IMR-90 (cell line): ENCODE data around the gene CHD6. TPM values are rescaled to one million over a fixed set of nuclear protein-coding genes. Genes with fewer than 3 reads are reported as not detected.

Source experiments
- ATAC-seq: fragments of 200-7000 bp; cut with Tn5 transposase; 2 replicates; pipeline ENCODE4 v1.9.1; 2020; ENCODE audit warnings: low read depth, mild to moderate bottlenecking, moderate library complexity
- BruUV-seq: library from RNA; stranded (reverse); fragments of 400-500 nt; replicated peaks from 2 replicates; lab custom pipeline; 2021; lab: Mats Ljungman, UMichigan
- CTCF ChIA-PET: fragments of 300-600 bp; formaldehyde crosslinking; extraction: SDS; loops from one replicate; lab custom pipeline; 2021; ENCODE audit warnings: antibody characterized with exemption; lab: Yijun Ruan, JAX
- POLR2A ChIA-PET: fragments of 300-600 bp; sonication (Branson Sonifier 250); formaldehyde crosslinking; loops from one replicate; lab custom pipeline; 2022; ENCODE audit warnings: antibody characterized with exemption; ENCODE audit not compliant: unreplicated experiment; lab: Charles Lee
- DNase-seq: peaks from one replicate; pipeline ENCODE4 v3.0.0; 2013
- H2AFZ ChIP-seq: replicated peaks from 2 replicates; pipeline ENCODE3; 2013; ENCODE audit warnings: low read length, mild to moderate bottlenecking; ENCODE audit not compliant: poor library complexity
- H2AK5ac ChIP-seq: 2 replicates; pipeline ENCODE4 v1.6.1; 2013; ENCODE audit warnings: low read depth, low read length, inconsistent platforms
- H2AK9ac ChIP-seq: replicated peaks from 2 replicates; pipeline ENCODE3; 2013; ENCODE audit warnings: mild to moderate bottlenecking, low read depth, low read length, moderate library complexity; ENCODE audit not compliant: poor library complexity
- H2BK120ac ChIP-seq: 2 replicates; pipeline ENCODE4 v1.6.1; 2013; ENCODE audit warnings: low read depth, low read length, inconsistent platforms
- H2BK15ac ChIP-seq: 3 replicates; pipeline ENCODE4 v1.6.1; 2013; ENCODE audit warnings: low read depth, low read length, inconsistent platforms
- H2BK20ac ChIP-seq: 2 replicates; pipeline ENCODE4 v1.6.1; 2013; ENCODE audit warnings: low read depth, mild to moderate bottlenecking, inconsistent platforms, low read length, moderate library complexity
- H2BK5ac ChIP-seq: 2 replicates; pipeline ENCODE4 v1.6.1; 2013; ENCODE audit warnings: mild to moderate bottlenecking, low read depth, low read length, inconsistent platforms; ENCODE audit not compliant: poor library complexity, severe bottlenecking
- H3K14ac ChIP-seq: replicated peaks from 2 replicates; pipeline ENCODE4 v1.6.1; 2013; ENCODE audit warnings: low read depth, low read length, inconsistent platforms
- H3K18ac ChIP-seq: 2 replicates; pipeline ENCODE4 v1.6.1; 2013; ENCODE audit warnings: low read depth, low read length, control low read depth
- H3K23ac ChIP-seq: 2 replicates; pipeline ENCODE4 v1.6.1; 2013; ENCODE audit warnings: low read depth, low read length, inconsistent platforms
- H3K27ac ChIP-seq: 2 replicates; pipeline ENCODE4 v1.5.1; 2013; ENCODE audit warnings: mild to moderate bottlenecking, control low read depth, low read length; ENCODE audit not compliant: insufficient read depth
- H3K27me3 ChIP-seq: 2 replicates; pipeline ENCODE4 v1.6.1; 2013; ENCODE audit warnings: low read length; ENCODE audit not compliant: control insufficient read depth, insufficient read depth
- H3K36me3 ChIP-seq: 2 replicates; pipeline ENCODE4 v1.6.1; 2013; ENCODE audit warnings: low read length, mixed read lengths; ENCODE audit not compliant: control insufficient read depth, insufficient read depth
- H3K4ac ChIP-seq: 2 replicates; pipeline ENCODE4 v1.6.1; 2013; ENCODE audit warnings: low read depth, low read length, inconsistent platforms
- H3K4me1 ChIP-seq: 2 replicates; pipeline ENCODE4 v1.6.1; 2013; ENCODE audit warnings: low read length, mixed read lengths; ENCODE audit not compliant: control insufficient read depth, insufficient read depth
- H3K4me2 ChIP-seq: 2 replicates; pipeline ENCODE4 v1.6.1; 2013; ENCODE audit warnings: low read depth, mild to moderate bottlenecking, control low read depth, low read length, moderate library complexity
- H3K4me3 ChIP-seq: 2 replicates; pipeline ENCODE4 v1.5.1; 2013; ENCODE audit warnings: low read depth, mild to moderate bottlenecking, control low read depth, low read length, moderate library complexity; ENCODE audit not compliant: insufficient read depth
- H3K56ac ChIP-seq: 2 replicates; pipeline ENCODE4 v1.6.1; 2013; ENCODE audit warnings: low read length, inconsistent platforms; ENCODE audit not compliant: insufficient read depth; ENCODE audit errors: extremely low read depth
- H3K79me1 ChIP-seq, 2 experiments: 2 replicates each; pipeline ENCODE4 v1.6.1; 2013; ENCODE audit warnings: low read length in 2 of 2, inconsistent platforms in 1 of 2, low read depth in 1 of 2
- H3K9ac ChIP-seq: 2 replicates; pipeline ENCODE4 v1.6.1; 2013; ENCODE audit warnings: low read depth, low read length, control low read depth
- H3K9me1 ChIP-seq: 2 replicates; pipeline ENCODE4 v1.6.1; 2013; ENCODE audit warnings: low read length, inconsistent platforms; ENCODE audit not compliant: insufficient read depth
- H3K9me3 ChIP-seq: 2 replicates; pipeline ENCODE4 v1.6.1; 2013; ENCODE audit warnings: low read length; ENCODE audit not compliant: control insufficient read depth, insufficient read depth
- H4K20me1 ChIP-seq: 2 replicates; pipeline ENCODE4 v1.6.1; 2013; ENCODE audit warnings: low read length, inconsistent platforms; ENCODE audit not compliant: insufficient read depth
- H4K5ac ChIP-seq: 2 replicates; pipeline ENCODE4 v1.6.1; 2013; ENCODE audit warnings: mild to moderate bottlenecking, low read depth, low read length, control low read depth
- H4K8ac ChIP-seq, 2 experiments: 2 replicates each; pipeline ENCODE4 v1.6.1; 2013; ENCODE audit warnings: low read depth in 2 of 2, low read length in 2 of 2, control low read depth in 1 of 2, inconsistent platforms in 1 of 2
- H4K91ac ChIP-seq: 2 replicates; pipeline ENCODE4 v1.6.1; 2013; ENCODE audit warnings: low read depth, low read length, inconsistent platforms; ENCODE audit not compliant: insufficient read depth
- BHLHE40 ChIP-seq: fragments of 150-350 bp; IDR thresholded peaks from 2 replicates; pipeline ENCODE4 v1.6.1; 2016; ENCODE audit warnings: mild to moderate bottlenecking, low read depth, low read length
- CEBPB ChIP-seq: IDR thresholded peaks from 2 replicates; pipeline ENCODE4 v1.6.1; 2012; ENCODE audit warnings: low read depth, low read length, improper control_type of control experiment
- CHD1 ChIP-seq: IDR thresholded peaks from 2 replicates; pipeline ENCODE4 v1.6.1; 2012; ENCODE audit warnings: low read depth, low read length, improper control_type of control experiment
- FOS ChIP-seq: fragments of 150-350 bp; IDR thresholded peaks from 2 replicates; pipeline ENCODE4 v1.6.1; 2016; ENCODE audit warnings: low read depth, low read length
- MAFK ChIP-seq: IDR thresholded peaks from 2 replicates; pipeline ENCODE4 v1.6.1; 2012; ENCODE audit warnings: low read depth, low read length, improper control_type of control experiment
- MAZ ChIP-seq: IDR thresholded peaks from 2 replicates; pipeline ENCODE4 v1.6.1; 2012; ENCODE audit warnings: low read depth, mild to moderate bottlenecking, low read length, improper control_type of control experiment, moderate library complexity, borderline replicate concordance
- MXI1 ChIP-seq: IDR thresholded peaks from 2 replicates; pipeline ENCODE4 v1.6.1; 2012; ENCODE audit warnings: low read depth, mild to moderate bottlenecking, low read length, moderate library complexity, borderline replicate concordance
- NFE2L2 ChIP-seq: fragments of 150-350 bp; IDR thresholded peaks from 2 replicates; pipeline ENCODE4 v1.6.1; 2016; ENCODE audit warnings: low read depth, mild to moderate bottlenecking, low read length
- POLR2A ChIP-seq: IDR thresholded peaks from 2 replicates; pipeline ENCODE4 v1.6.1; 2012; ENCODE audit warnings: mild to moderate bottlenecking, low read depth, low read length
- RAD21 ChIP-seq: IDR thresholded peaks from 2 replicates; pipeline ENCODE4 v1.6.1; 2012; ENCODE audit warnings: low read length, improper control_type of control experiment
- RCOR1 ChIP-seq: IDR thresholded peaks from 2 replicates; pipeline ENCODE4 v1.6.1; 2012; ENCODE audit warnings: mild to moderate bottlenecking, low read length, improper control_type of control experiment; ENCODE audit not compliant: insufficient replicate concordance
- RFX5 ChIP-seq: IDR thresholded peaks from 2 replicates; pipeline ENCODE4 v1.8.0; 2012; ENCODE audit warnings: low read depth, mild to moderate bottlenecking, low read length, moderate library complexity
- SMC3 ChIP-seq: fragments of 150-350 bp; IDR thresholded peaks from 2 replicates; pipeline ENCODE4 v1.6.1; 2016; ENCODE audit warnings: low read depth, mild to moderate bottlenecking, antibody characterized with exemption, low read length, moderate library complexity
- WGBS, 2 experiments: methylation state at CpG; one replicate each; pipeline versions ENCODE4 v1.1.5 to v1.1.7; 2013; ENCODE audit warnings: missing lambda C conversion rate in 2 of 2; ENCODE audit not compliant: insufficient read length in 1 of 2; ENCODE audit errors: extremely low coverage in 2 of 2; 5-methylcytosine and 5-hydroxymethylcytosine counted together
- dilution Hi-C: fragments of 300-500 bp; cut with HindIII; formaldehyde crosslinking; loops from one replicate; pipeline ENCODE4 v1.14.3; 2018; ENCODE audit warnings: low sequenced_read_pairs; ENCODE audit not compliant: unreplicated experiment
- in situ Hi-C: fragments of 300-500 bp; cut with MboI; formaldehyde crosslinking; loops from 3 replicates; pipeline ENCODE4 v1.14.3; 2019; ENCODE audit warnings: low sequenced_read_pairs, inconsistent platforms, mixed read lengths
- intact Hi-C: fragments of 100-400 bp; cut with micrococcal nuclease; formaldehyde crosslinking; loops from 2 replicates; pipeline ENCODE4 v1.10.0; 2022
- polyA plus RNA-seq, 3 experiments: library from polyadenylated mRNA; depleted of rRNA; stranded (reverse); fragments of >200 nt; gene quantifications; 2 replicates each; pipeline ENCODE4 v1.2.3, GENCODE V29; 2012; ENCODE audit warnings: low replicate concordance in 1 of 3
- total RNA-seq: library from RNA; depleted of rRNA; stranded (reverse); fragments of >200 nt; gene quantifications from 2 replicates; pipeline ENCODE4 v1.2.3, GENCODE V29; 2012
- TF ChIP-seq, protein P1 (sequence below): conservative IDR thresholded peaks from 2 replicates; pipeline ENCODE4 v1.5.1; 2012; ENCODE audit warnings: mild to moderate bottlenecking, low read depth, low read length, improper control_type of control experiment
- TF ChIP-seq, protein P2 (sequence below): fragments of 150-350 bp; IDR thresholded peaks from 2 replicates; pipeline ENCODE4 v1.6.1; 2017; ENCODE audit warnings: mild to moderate bottlenecking, antibody characterized with exemption, low read length, low read depth
- TF ChIP-seq, protein P3 (sequence below): fragments of 150-350 bp; IDR thresholded peaks from 2 replicates; pipeline ENCODE4 v1.6.1; 2016; ENCODE audit warnings: low read depth, mild to moderate bottlenecking, low read length, moderate library complexity, borderline replicate concordance

The CHD6 gene
- total and polyA plus RNA-seq, 2 of the 4 experiments (the other 2 are of a cell fraction) = 8.8 to 26.7 TPM

GRCh38 chr20:41609474-41609873 lies 8.7 kb downstream of the CHD6 start:
- ChIA-PET POLR2A (no interaction called here), CTCF (no interaction called here)
- ATAC-seq (no peak), DNase-seq (no peak)
- no peak overlapping the region for H2BK15ac ChIP-seq
- no peaks in the 10 kb centered on the region; the same call in 1 of the 2 replicates for H3K4me1 ChIP-seq
- no peak overlapping the region for H2BK5ac ChIP-seq
- no peak overlapping the region for H2AK9ac ChIP-seq
- WGBS, 2 experiments = 33% methylated on average over 1 of the region's 3 CpGs; no CpG with 5 or more reads in 1 of the 2 experiments
- no peak overlapping the region for H3K4me3 ChIP-seq
- H3K4ac ChIP-seq = no peak overlapping the region
- dilution Hi-C loops = no loop called here
- no peak overlapping the region for H4K8ac ChIP-seq
- H3K27me3 ChIP-seq = no peaks in the 10 kb centered on the region
- peaks cover 56% of the 10 kb centered on the region for H4K20me1 ChIP-seq
- H4K91ac ChIP-seq = no peak overlapping the region
- H3K27ac ChIP-seq = no peak overlapping the region
- intact Hi-C loops = no loop called here
- H3K23ac ChIP-seq = no peak overlapping the region
- no peak overlapping the region for H2BK120ac ChIP-seq
- H3K18ac ChIP-seq = no peak overlapping the region
- H3K4me2 ChIP-seq = no peak overlapping the region
- no TSS peak for BruUV-seq
- H3K79me1 ChIP-seq = peaks cover 34 to 56% of the 10 kb centered on the region in 2 experiments
- H2AFZ ChIP-seq = no peak overlapping the region
- in situ Hi-C loops = loop anchor here (5.0 to 25.0 kb wide), 3 partner anchors 87 to 647 kb away; no protein-coding TSS in a partner anchor
- H2BK20ac ChIP-seq = no peak overlapping the region
- H3K9me3 ChIP-seq = no peaks in the 10 kb centered on the region
- TF ChIP-seq, protein P1, sequence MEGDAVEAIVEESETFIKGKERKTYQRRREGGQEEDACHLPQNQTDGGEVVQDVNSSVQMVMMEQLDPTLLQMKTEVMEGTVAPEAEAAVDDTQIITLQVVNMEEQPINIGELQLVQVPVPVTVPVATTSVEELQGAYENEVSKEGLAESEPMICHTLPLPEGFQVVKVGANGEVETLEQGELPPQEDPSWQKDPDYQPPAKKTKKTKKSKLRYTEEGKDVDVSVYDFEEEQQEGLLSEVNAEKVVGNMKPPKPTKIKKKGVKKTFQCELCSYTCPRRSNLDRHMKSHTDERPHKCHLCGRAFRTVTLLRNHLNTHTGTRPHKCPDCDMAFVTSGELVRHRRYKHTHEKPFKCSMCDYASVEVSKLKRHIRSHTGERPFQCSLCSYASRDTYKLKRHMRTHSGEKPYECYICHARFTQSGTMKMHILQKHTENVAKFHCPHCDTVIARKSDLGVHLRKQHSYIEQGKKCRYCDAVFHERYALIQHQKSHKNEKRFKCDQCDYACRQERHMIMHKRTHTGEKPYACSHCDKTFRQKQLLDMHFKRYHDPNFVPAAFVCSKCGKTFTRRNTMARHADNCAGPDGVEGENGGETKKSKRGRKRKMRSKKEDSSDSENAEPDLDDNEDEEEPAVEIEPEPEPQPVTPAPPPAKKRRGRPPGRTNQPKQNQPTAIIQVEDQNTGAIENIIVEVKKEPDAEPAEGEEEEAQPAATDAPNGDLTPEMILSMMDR = no peak
- no peak for TF ChIP-seq MAFK
- TF ChIP-seq NFE2L2 = no peak
- no peak for TF ChIP-seq POLR2A
- TF ChIP-seq RFX5 = no peak
- no peak for TF ChIP-seq RAD21
- no peak for TF ChIP-seq SMC3
- TF ChIP-seq RCOR1 = no peak
- TF ChIP-seq, protein P2, sequence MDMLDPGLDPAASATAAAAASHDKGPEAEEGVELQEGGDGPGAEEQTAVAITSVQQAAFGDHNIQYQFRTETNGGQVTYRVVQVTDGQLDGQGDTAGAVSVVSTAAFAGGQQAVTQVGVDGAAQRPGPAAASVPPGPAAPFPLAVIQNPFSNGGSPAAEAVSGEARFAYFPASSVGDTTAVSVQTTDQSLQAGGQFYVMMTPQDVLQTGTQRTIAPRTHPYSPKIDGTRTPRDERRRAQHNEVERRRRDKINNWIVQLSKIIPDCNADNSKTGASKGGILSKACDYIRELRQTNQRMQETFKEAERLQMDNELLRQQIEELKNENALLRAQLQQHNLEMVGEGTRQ = no peak
- no peak for TF ChIP-seq FOS
- no peak for TF ChIP-seq MAZ
- no peak for TF ChIP-seq CHD1
- TF ChIP-seq, protein P3, sequence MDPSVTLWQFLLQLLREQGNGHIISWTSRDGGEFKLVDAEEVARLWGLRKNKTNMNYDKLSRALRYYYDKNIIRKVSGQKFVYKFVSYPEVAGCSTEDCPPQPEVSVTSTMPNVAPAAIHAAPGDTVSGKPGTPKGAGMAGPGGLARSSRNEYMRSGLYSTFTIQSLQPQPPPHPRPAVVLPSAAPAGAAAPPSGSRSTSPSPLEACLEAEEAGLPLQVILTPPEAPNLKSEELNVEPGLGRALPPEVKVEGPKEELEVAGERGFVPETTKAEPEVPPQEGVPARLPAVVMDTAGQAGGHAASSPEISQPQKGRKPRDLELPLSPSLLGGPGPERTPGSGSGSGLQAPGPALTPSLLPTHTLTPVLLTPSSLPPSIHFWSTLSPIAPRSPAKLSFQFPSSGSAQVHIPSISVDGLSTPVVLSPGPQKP = no peak
- TF ChIP-seq MXI1 = no peak
- TF ChIP-seq BHLHE40 = no peak
- no peak for TF ChIP-seq CEBPB
- no peak overlapping the region for H2AK5ac ChIP-seq
- no peak overlapping the region for H3K14ac ChIP-seq
- no peak overlapping the region for H3K56ac ChIP-seq
- H3K9me1 ChIP-seq = peaks cover 4% of the 10 kb centered on the region; the same call in 1 of the 2 replicates
- no peak overlapping the region for H3K9ac ChIP-seq
- no peaks in the 10 kb centered on the region for H3K36me3 ChIP-seq
- no peak overlapping the region for H4K5ac ChIP-seq
